BJ (cell line): ENCODE data around the gene TIMP2. TPM values are rescaled to one million over a fixed set of nuclear protein-coding genes. Genes with fewer than 3 reads are reported as not detected.

Source experiments
- CTCF ChIA-PET: fragments of 350-600 bp; formaldehyde crosslinking; extraction: SDS; loops from one replicate; lab custom pipeline; 2021; ENCODE audit warnings: antibody characterized with exemption, inconsistent platforms; lab: Yijun Ruan, JAX
- POLR2A ChIA-PET: fragments of 300-600 bp; sonication (Branson Sonifier 250); formaldehyde crosslinking; extraction: SDS; loops from one replicate; lab custom pipeline; 2021; ENCODE audit warnings: antibody characterized with exemption; lab: Charles Lee
- DNase-seq: peaks from one replicate; pipeline ENCODE4 v3.0.0-alpha.2; 2011; ENCODE audit warnings: low read depth
- H3K27me3 ChIP-seq: 2 replicates; pipeline ENCODE4 v1.6.0; 2011; ENCODE audit warnings: low read length; ENCODE audit not compliant: control insufficient read depth, insufficient read depth
- H3K36me3 ChIP-seq: 2 replicates; pipeline ENCODE4 v1.5.1; 2011; ENCODE audit warnings: low read length; ENCODE audit not compliant: control insufficient read depth, insufficient read depth
- H3K4me3 ChIP-seq: 2 replicates; pipeline ENCODE4 v1.5.1; 2011; ENCODE audit warnings: low read depth, mild to moderate bottlenecking, control low read depth, low read length
- CTCF ChIP-seq: IDR thresholded peaks from 2 replicates; pipeline ENCODE4 v1.5.1; 2011; ENCODE audit warnings: low read depth, mild to moderate bottlenecking, control low read depth, inconsistent platforms, low read length, moderate library complexity; ENCODE audit not compliant: insufficient read depth
- polyA plus RNA-seq: library from polyadenylated mRNA; depleted of rRNA; stranded (reverse); fragments of >200 nt; gene quantifications from 2 replicates; pipeline ENCODE4 v1.2.3, GENCODE V29; 2011

TIMP2 gene
- polyA plus RNA-seq, 1 experiment: 361 TPM

GRCh38 chr17:78957128-78957527, 31.9 kb upstream of the TIMP2 start:
- no peaks in the 10 kb centered on the region for H3K36me3 ChIP-seq
- no peak for DNase-seq
- ChIA-PET CTCF (interaction anchor here (1.3 kb wide), 1 partner anchor 14 kb away, joined by 6 read pairs; no protein-coding TSS in a partner anchor), POLR2A (no interaction called here)
- H3K27me3 ChIP-seq: no peaks in the 10 kb centered on the region; the same call in 1 of the 2 replicates
- H3K4me3 ChIP-seq: no peak overlapping the region
- TF ChIP-seq CTCF: no peak

GRCh38 chr17:78956254-78956653, 31.1 kb upstream of the TIMP2 start:
- TF ChIP-seq CTCF: no peak
- no peaks in the 10 kb centered on the region for H3K36me3 ChIP-seq
- DNase-seq: no peak
- no peaks in the 10 kb centered on the region; the same call in 1 of the 2 replicates for H3K27me3 ChIP-seq
- H3K4me3 ChIP-seq: no peak overlapping the region
- ChIA-PET CTCF (interaction anchor here (0.6 to 1.3 kb wide), 4 partner anchors 15 to 91 kb away, joined by 3 to 6 read pairs (median 4); no protein-coding TSS in a partner anchor), POLR2A (no interaction called here)

- ChIA-PET POLR2A (no interaction called here), CTCF (interaction anchor here (1.0 to 4.0 kb wide), 3 partner anchors 12 to 89 kb away, joined by 3 to 29 read pairs (median 4); no protein-coding TSS in a partner anchor)
- H3K36me3 ChIP-seq: no peaks in the 10 kb centered on the region
- H3K4me3 ChIP-seq: no peak overlapping the region
- no peak for TF ChIP-seq CTCF
- DNase-seq: no peak
- H3K27me3 ChIP-seq: no peaks in the 10 kb centered on the region; the same call in 1 of the 2 replicates
Measured at GRCh38 chr17:78954684-78955083, 29.5 kb upstream of the TIMP2 start.

GRCh38 chr17:78953356-78954350, 28.5 kb upstream of the TIMP2 start:
- H3K36me3 ChIP-seq: no peaks in the 10 kb centered on the region
- no peak overlapping the region for H3K4me3 ChIP-seq
- POLR2A ChIA-PET: no interaction called here
- no peak for DNase-seq
- CTCF ChIA-PET: interaction anchor here (0.9 to 4.0 kb wide), 4 partner anchors 11 to 88 kb away, joined by 3 to 29 read pairs (median 4); no protein-coding TSS in a partner anchor
- H3K27me3 ChIP-seq: no peaks in the 10 kb centered on the region; the same call in 1 of the 2 replicates
- TF ChIP-seq CTCF: no peak

- no peaks in the 10 kb centered on the region; the same call in 1 of the 2 replicates for H3K27me3 ChIP-seq
- CTCF ChIA-PET: interaction anchor here (1.2 to 4.0 kb wide), 3 partner anchors 19 to 87 kb away, joined by 3 to 29 read pairs (median 3); no protein-coding TSS in a partner anchor
- no peak for TF ChIP-seq CTCF
- H3K4me3 ChIP-seq: no peak overlapping the region
- no peak for DNase-seq
- POLR2A ChIA-PET: no interaction called here
- no peaks in the 10 kb centered on the region for H3K36me3 ChIP-seq
Measured at GRCh38 chr17:78952706-78953105, 27.5 kb upstream of the TIMP2 start.
